ENCODE data around the gene CACTIN.

The CACTIN gene

GRCh38 chr19:3575949-3576673, 50.5 kb downstream of the CACTIN start:
- no peak for TF ChIP-seq CTCF (IDR thresholded peaks at IDR 0.05; ENCODE audit: extremely low read depth, missing control alignments)
- peak; percentile 28 for DNase-seq (ENCODE audit: low spot score)

GRCh38 chr19:3575260-3575741, 51.3 kb downstream of the CACTIN start:
- no peak for DNase-seq (ENCODE audit: low spot score)
- TF ChIP-seq CTCF (IDR thresholded peaks at IDR 0.05; ENCODE audit: extremely low read depth, missing control alignments), result peak; percentile 47

GRCh38 chr19:3573858-3574637, 52.5 kb downstream of the CACTIN start:
- peak; percentile 94 for DNase-seq (ENCODE audit: low spot score)
- no peak for TF ChIP-seq CTCF (IDR thresholded peaks at IDR 0.05; ENCODE audit: extremely low read depth, missing control alignments)

- TF ChIP-seq CTCF (IDR thresholded peaks at IDR 0.05; ENCODE audit: extremely low read depth, missing control alignments), result no peak
- no peak for DNase-seq (ENCODE audit: low spot score)
These were observed 53.3 kb downstream of the CACTIN start for GRCh38 chr19:3573162-3573857.

- no peak for TF ChIP-seq CTCF (IDR thresholded peaks at IDR 0.05; ENCODE audit: extremely low read depth, missing control alignments)
- no peak for DNase-seq (ENCODE audit: low spot score)
These were observed 53.8 kb downstream of the CACTIN start, which contains the start of gene HMG20B for GRCh38 chr19:3572855-3573161. Gene HMG20B, plus strand, starts transcription at chr19:3572944. Its CDS starts 366 bp downstream, at chr19:3573310.

GRCh38 chr19:3572132-3572854, 54.3 kb downstream of the CACTIN start:
- peak; percentile 99 for DNase-seq (ENCODE audit: low spot score)
- TF ChIP-seq CTCF (IDR thresholded peaks at IDR 0.05; ENCODE audit: extremely low read depth, missing control alignments), result no peak
